Mucosa of rectum (tissue), 2 donors: ENCODE data around the gene LCK.

Experiments used
- H3K27ac ChIP-seq, 2 donors: one replicate each; pipeline ENCODE4 v1.7.0; 2013; ENCODE audit warnings: inconsistent platforms in 2 of 2, low read depth in 2 of 2, low read length in 2 of 2
- H3K27me3 ChIP-seq, 2 donors: one replicate each; pipeline ENCODE4 v1.7.0; 2013; ENCODE audit warnings: low read length in 2 of 2; ENCODE audit not compliant: control insufficient read depth in 2 of 2, insufficient read depth in 2 of 2
- H3K36me3 ChIP-seq, 2 donors: one replicate each; pipeline ENCODE4 v1.7.0; 2013; ENCODE audit warnings: low read length in 2 of 2; ENCODE audit not compliant: control insufficient read depth in 2 of 2, insufficient read depth in 2 of 2
- H3K4me1 ChIP-seq, 2 donors: one replicate each; pipeline ENCODE4 v1.7.0; 2013; ENCODE audit warnings: low read length in 2 of 2, mild to moderate bottlenecking in 1 of 2; ENCODE audit not compliant: control insufficient read depth in 2 of 2, insufficient read depth in 2 of 2
- H3K4me3 ChIP-seq, 2 donors: one replicate each; pipeline ENCODE4 v1.7.0; 2013; ENCODE audit warnings: low read length in 2 of 2
- H3K9ac ChIP-seq, 2 donors: one replicate each; pipeline ENCODE4 v1.7.0; 2013; ENCODE audit warnings: low read length in 2 of 2, low read depth in 1 of 2, mild to moderate bottlenecking in 1 of 2
- H3K9me3 ChIP-seq, 2 donors: one replicate each; pipeline ENCODE4 v1.7.0; 2013; ENCODE audit warnings: low read length in 2 of 2; ENCODE audit not compliant: control insufficient read depth in 2 of 2
- donor health status: healthy.
- donor health status: Normal muscosa, but diverticular disease.

The LCK gene

GRCh38 chr1:32334864-32335534 lies 83.9 kb downstream of the LCK start:
- Histone ChIP-seq H3K9me3 (no peaks in the 10 kb centered on the region), H3K27ac (peak overlapping the region; percentile 62 to 67), H3K4me1 (peaks cover 39 to 58% of the 10 kb centered on the region in 2 donors), H3K4me3 (peak overlapping the region; percentile 73 to 77), H3K9ac (peak overlapping the region; percentile 72 to 79), H3K27me3 (no peaks in the 10 kb centered on the region), H3K36me3 (peaks cover 34 to 38% of the 10 kb centered on the region in 2 donors)

GRCh38 chr1:32335535-32335789 lies 84.4 kb downstream of the LCK start:
- H3K9ac ChIP-seq, result peak overlapping the region; percentile 72 to 79
- H3K27ac ChIP-seq, result peak overlapping the region; percentile 62 to 67
- peaks cover 30 to 34% of the 10 kb centered on the region in 2 donors for H3K36me3 ChIP-seq
- no peaks in the 10 kb centered on the region for H3K27me3 ChIP-seq
- no peaks in the 10 kb centered on the region for H3K9me3 ChIP-seq
- peak overlapping the region; percentile 73 to 77 for H3K4me3 ChIP-seq
- H3K4me1 ChIP-seq, result peaks cover 39 to 58% of the 10 kb centered on the region in 2 donors
